ENCODE results near the gene MOSPD3. TPM values are rescaled to one million over a fixed set of nuclear protein-coding genes. Genes with fewer than 3 reads are reported as not detected.

MOSPD3 gene
- total and polyA plus RNA-seq, 2 of the 13 experiments (the other 11 are each of a cell fraction or from before 2014, with no cell fraction given): 7.6 to 8.8 TPM

- TF ChIP-seq HIC2 (CRISPR knock-in tag; IDR thresholded peaks at IDR 0.05; ENCODE audit: low read depth) (peak; percentile 43; the same call in 1 of the 2 replicates), EZH2 (conservative IDR thresholded peaks at IDR 0.05; ENCODE audit: low read depth, low read length) (no peak), BORCS8-MEF2B (CRISPR knock-in tag; IDR thresholded peaks at IDR 0.05) (no peak), ESRRA (CRISPR knock-in tag; IDR thresholded peaks at IDR 0.05; ENCODE audit: low read depth) (0 out of 2 replicates have a peak, but pooled peaks have one; percentile 9), ZNF124 (CRISPR knock-in tag; IDR thresholded peaks at IDR 0.05) (no peak), TRAFD1 (CRISPR knock-in tag; IDR thresholded peaks at IDR 0.05; ENCODE audit: borderline replicate concordance) (no peak), ZEB1 (IDR thresholded peaks at IDR 0.05; ENCODE audit: insufficient replicate concordance, low read depth) (peak; percentile 4), ZNF570 (CRISPR knock-in tag; IDR thresholded peaks at IDR 0.05; ENCODE audit: borderline replicate concordance) (no peak), ZBTB42 (CRISPR knock-in tag; IDR thresholded peaks at IDR 0.05) (no peak), MYNN (CRISPR knock-in tag; IDR thresholded peaks at IDR 0.05; ENCODE audit: low read depth) (no peak), HMGXB3 (CRISPR knock-in tag; IDR thresholded peaks at IDR 0.05; ENCODE audit: borderline replicate concordance) (no peak), PAF1 (CRISPR knock-in tag; IDR thresholded peaks at IDR 0.05) (no peak), ZNF264 (CRISPR knock-in tag; IDR thresholded peaks at IDR 0.05) (no peak), RBM22 (optimal IDR thresholded peaks at IDR 0.05; ENCODE audit: low read length) (no peak), ZNF800 (CRISPR knock-in tag; IDR thresholded peaks at IDR 0.05) (no peak), ZNF33B (CRISPR knock-in tag; IDR thresholded peaks at IDR 0.05) (no peak), ZNF33A (CRISPR knock-in tag; IDR thresholded peaks at IDR 0.05; ENCODE audit: borderline replicate concordance) (no peak), ISL2 (CRISPR knock-in tag; IDR thresholded peaks at IDR 0.05) (no peak), RXRA (CRISPR knock-in tag; IDR thresholded peaks at IDR 0.05) (no peak), NAIF1 (CRISPR knock-in tag; IDR thresholded peaks at IDR 0.05; ENCODE audit: borderline replicate concordance) (no peak), MXI1 (IDR thresholded peaks at IDR 0.05; ENCODE audit: borderline replicate concordance, low read depth, low read length) (no peak; the same call in 2 of the 3 replicates)
Measured at GRCh38 chr7:100641860-100642533, 29.7 kb downstream of the MOSPD3 start (continued).
